GM18520 (cell line): Measurements from ENCODE around the gene PATL1.
"Not testable (repeated sequence)": the region's sequence is repeated elsewhere in the genome, so short reads cannot be mapped to it uniquely, and the experiment has no call there.

ENCODE experiments used
- ATAC-seq: cut with Tn5 transposase; IDR thresholded peaks from one replicate; pipeline ENCODE4 v1.9.1; 2021; ENCODE audit not compliant: unreplicated experiment

PATL1 gene

DNA sequence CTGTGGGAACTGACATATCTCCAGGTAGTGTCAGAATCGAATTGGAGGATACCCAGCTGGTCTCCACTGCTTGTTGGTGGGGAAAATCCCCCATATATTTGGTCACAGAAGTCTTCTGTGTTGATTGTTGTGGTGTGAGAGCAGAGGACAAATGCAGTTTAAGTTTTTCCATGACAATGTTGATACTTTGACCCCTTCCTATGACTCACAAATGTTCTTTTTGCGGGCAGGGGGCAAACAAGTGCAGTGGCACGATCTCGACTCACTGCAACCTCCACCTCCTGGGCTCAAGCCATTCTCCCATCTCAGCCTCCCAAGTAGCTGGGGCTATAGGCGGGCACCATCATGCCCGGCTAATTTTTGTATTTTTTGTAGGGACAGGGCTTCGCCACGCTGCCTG lies 7.4 kb upstream of the PATL1 start:
- ATAC-seq, result no peak

- no peak for ATAC-seq
Measured at GRCh38 chr11:59674291-59674690, 5.5 kb upstream of the PATL1 start.

GRCh38 chr11:59673291-59673690 lies 4.5 kb upstream of the PATL1 start:
- no peak for ATAC-seq

- ATAC-seq, result no peak
Measured at GRCh38 chr11:59671471-59671870, 2.6 kb upstream of the PATL1 start.

- ATAC-seq, result no peak
Measured at GRCh38 chr11:59669611-59670009, 773 bp upstream of the PATL1 start.

DNA sequence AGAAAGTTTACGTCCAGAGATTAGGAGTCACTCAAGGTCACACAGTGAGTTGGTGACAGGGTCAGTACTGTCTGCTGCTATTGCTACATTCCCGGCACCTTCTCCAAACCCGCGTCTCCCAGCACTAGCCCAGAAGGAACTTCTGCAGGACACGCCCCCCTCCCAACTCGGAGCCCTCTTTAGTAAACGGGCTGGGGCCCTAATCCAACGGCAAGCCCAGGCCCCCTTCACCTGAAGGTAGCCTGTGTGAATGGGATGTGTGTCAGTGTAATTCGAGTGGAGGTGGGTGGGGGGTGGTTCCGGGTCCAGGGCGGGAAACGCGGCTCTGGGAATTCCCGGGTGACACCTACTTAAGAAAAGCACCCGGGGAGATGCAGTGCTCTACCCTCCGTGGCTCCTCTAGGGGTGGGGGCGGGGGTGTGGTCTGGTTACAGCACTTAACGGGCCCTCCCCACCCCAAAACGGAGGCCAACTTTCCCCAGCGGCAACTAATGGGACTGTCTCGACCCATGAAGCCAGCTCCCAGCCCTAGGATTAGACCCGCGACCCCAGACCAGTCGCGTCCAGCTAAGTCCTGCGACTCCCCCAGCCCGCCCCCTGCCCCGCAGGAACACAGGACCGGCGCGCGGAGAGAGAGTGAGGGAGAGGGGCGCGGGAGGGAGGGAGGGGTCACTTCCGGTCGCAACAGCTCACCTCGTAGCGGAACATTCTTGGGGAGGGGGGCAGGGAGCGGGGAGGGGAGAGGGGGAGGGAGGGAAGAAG lies 468 bp downstream of the PATL1 start:
- no peak for ATAC-seq

- ATAC-seq, result no peak
Measured at GRCh38 chr11:59667812-59668187, 1.0 kb downstream of the PATL1 start.

- ATAC-seq, result no peak
Measured at GRCh38 chr11:59666969-59667368, 1.9 kb downstream of the PATL1 start.

- no peak for ATAC-seq
Measured at GRCh38 chr11:59660621-59661020, 8.2 kb downstream of the PATL1 start.

- ATAC-seq, result no peak
Measured at GRCh38 chr11:59659981-59660380, 8.9 kb downstream of the PATL1 start.

DNA sequence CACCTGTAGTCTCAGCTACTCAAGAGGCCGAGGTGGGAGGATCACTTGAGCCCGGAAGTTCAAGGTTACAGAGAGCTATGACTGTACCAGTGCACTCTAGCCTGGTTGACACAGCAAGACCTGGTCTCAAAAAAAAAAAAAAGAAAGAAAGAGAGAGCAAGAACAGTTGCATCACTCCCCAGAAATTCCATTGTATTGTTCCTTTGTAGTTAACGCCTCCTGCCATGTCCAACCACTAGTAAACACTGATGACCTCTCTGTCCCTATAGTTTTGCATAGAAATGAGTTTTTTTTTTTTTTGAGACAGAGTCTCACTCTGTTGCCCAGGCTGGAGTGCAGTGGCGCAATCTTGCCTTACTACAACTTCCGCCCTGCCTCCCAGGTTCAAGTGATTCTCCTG lies 10.8 kb downstream of the PATL1 start:
- ATAC-seq, result no peak

DNA sequence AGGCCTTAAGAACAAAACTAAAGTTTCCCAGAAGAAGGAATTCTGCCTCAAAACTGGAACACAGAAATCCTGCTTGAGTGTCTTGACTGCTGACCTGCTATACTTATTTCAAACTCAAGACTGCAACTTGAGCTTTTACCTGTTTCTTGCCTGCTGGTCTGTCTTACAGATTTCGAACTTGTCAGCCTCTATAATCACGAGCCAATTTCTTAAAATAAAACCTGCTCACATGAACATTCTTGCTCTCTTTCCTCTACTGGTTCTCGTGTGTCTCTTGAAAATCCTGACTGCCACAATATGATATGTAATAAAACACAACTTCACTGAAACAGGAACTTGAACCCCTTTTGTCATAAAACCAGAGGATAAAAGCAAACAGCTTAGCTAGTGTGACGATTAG lies 13.9 kb downstream of the PATL1 start:
- no peak for ATAC-seq

- ATAC-seq, result no peak
Measured at GRCh38 chr11:59647245-59647980, 21.4 kb downstream of the PATL1 start.

- ATAC-seq, result no peak
Measured at GRCh38 chr11:59644528-59644927, 24.3 kb downstream of the PATL1 start.

- no peak for ATAC-seq
Measured at GRCh38 chr11:59643390-59643789, 25.4 kb downstream of the PATL1 start.

GRCh38 chr11:59641156-59641555 lies 27.7 kb downstream of the PATL1 start:
- no peak for ATAC-seq

DNA sequence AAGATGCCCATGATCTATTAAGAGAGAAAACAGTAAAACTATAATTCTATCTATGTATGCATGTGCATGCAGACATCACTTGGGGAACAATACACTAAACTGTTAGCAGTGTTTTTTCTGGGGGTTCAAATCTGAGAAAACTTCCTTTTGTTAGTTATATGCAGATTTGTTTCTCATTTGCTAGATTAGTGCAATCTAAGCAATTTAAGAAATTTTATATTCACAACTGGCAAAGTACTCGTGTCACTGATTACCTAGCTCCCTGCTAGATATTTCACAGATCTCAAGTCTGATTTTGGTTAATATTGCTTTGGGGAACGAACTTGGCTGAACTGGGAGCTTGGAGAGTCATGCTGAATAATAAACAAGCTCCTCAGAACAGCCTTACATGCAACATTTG lies 38.3 kb downstream of the PATL1 start:
- ATAC-seq, result no peak

- no peak for ATAC-seq
Measured at GRCh38 chr11:59629996-59630395, 38.8 kb downstream of the PATL1 start.

DNA sequence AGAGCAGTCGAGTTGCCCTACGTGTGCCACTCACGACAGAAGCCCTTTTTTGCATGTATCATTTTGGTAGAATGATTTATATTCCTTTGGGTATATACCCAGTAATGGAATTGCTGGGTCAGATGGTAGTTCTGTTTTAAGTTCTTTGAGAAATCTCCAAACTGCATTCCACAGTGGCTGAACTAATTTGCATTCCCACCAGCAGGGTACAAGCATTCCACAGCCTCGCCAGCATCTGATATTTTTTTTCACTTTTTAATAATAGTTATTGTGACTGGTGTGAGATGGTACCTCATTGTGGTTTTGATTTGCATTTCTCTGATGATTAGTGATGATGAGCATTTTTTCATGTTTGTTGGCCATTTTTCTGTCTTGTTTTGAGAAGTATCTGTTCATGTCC lies 41.9 kb downstream of the PATL1 start:
- ATAC-seq, result not testable (repeated sequence)

- ATAC-seq, result no peak
Measured at GRCh38 chr11:59625703-59626102, 43.1 kb downstream of the PATL1 start.

DNA sequence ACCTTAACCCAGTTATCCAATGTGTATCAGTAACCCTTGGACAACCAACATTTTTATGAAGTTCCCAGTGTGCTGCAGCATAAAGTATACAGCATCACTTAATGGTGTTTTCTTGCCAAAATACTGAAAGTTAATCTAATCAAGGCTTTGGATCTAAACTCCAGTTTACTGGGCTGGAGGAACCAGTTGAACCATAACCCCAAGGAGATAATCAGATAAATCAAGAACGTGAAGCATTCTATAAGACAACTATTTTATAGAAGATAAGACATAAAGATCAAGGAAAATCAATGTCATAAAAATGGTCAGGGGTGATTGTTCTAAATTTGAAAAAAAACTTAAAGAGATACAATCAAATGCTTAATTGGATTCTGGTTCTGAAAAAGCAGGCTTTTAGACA lies 51.0 kb downstream of the PATL1 start:
- ATAC-seq, result no peak

DNA sequence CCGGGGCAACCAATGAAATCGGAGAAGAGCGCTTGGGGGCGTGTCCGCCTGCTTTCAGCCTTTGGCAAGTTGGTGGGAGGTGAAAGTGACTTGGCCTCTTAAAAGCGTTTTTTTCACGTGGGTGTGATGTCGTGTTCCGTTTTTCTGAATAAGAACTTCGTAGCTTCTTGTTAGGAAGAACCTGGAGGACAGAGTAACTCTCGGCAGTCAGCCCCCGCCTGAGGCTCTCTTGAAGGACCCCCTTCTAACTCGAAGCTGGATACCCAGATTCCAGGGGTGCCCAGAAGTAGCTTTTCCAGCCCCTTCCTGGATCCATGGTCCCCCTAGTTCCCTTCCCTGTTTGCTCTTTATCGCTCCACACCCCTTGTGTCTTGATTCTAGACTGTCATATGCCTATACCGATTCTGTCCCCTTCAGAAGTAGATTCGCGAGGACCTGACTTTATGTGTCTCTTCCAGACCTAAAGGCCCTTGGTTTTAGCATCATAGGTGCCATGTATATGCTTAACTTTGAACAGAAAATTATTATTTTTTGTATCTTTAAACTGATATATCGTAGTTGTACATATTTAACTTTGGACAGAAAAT lies 52.3 kb downstream of the PATL1 start:
- no peak for ATAC-seq
